ENCODE data around the gene EPS15.

Gene EPS15

GRCh38 chr1:51499694-51500093 lies 19.4 kb downstream of the EPS15 start:
- intact Hi-C loops (cut with DNase I; ENCODE audit: low total_unique reads), result no loop called here
- Histone ChIP-seq H3K36me3 (peaks cover 4 to 7% (median 4%) of the 10 kb centered on the region in 3 donors), H3K27me3 (no peaks in the 10 kb centered on the region), H3K4me1 (peaks cover 1 to 33% (median 7%) of the 10 kb centered on the region in 4 donors), H3K9me3 (no peaks in the 10 kb centered on the region), H3K4me3 (no peak overlapping the region), H3K27ac (no peak overlapping the region)
- no peak for TF ChIP-seq CTCF (IDR thresholded peaks at IDR 0.05)
- no peak for DNase-seq

GRCh38 chr1:51498924-51499323 lies 20.1 kb downstream of the EPS15 start:
- intact Hi-C loops (cut with DNase I; ENCODE audit: low total_unique reads), result no loop called here
- Histone ChIP-seq H3K4me1 (peaks cover 3 to 40% (median 14%) of the 10 kb centered on the region in 4 donors), H3K9me3 (no peaks in the 10 kb centered on the region), H3K36me3 (peaks cover 1 to 7% (median 4%) of the 10 kb centered on the region in 3 donors), H3K27ac (no peak overlapping the region), H3K4me3 (no peak overlapping the region), H3K27me3 (no peaks in the 10 kb centered on the region)
- no peak for DNase-seq
- no peak for TF ChIP-seq CTCF (IDR thresholded peaks at IDR 0.05)

GRCh38 chr1:51497340-51497739 lies 21.7 kb downstream of the EPS15 start:
- Histone ChIP-seq H3K36me3 (no peaks in the 10 kb centered on the region), H3K27ac (no peak overlapping the region), H3K4me1 (peaks cover 3 to 45% (median 18%) of the 10 kb centered on the region in 4 donors), H3K9me3 (no peaks in the 10 kb centered on the region), H3K4me3 (no peak overlapping the region), H3K27me3 (no peaks in the 10 kb centered on the region)
- TF ChIP-seq CTCF (IDR thresholded peaks at IDR 0.05), result no peak
- DNase-seq, result no peak
- intact Hi-C loops (cut with DNase I; ENCODE audit: low total_unique reads), result no loop called here

- DNase-seq, result no peak
- Histone ChIP-seq H3K4me1 (peaks cover 3 to 56% (median 27%) of the 10 kb centered on the region in 4 donors), H3K27ac (peak overlapping the region in 1 of 2 donors; percentile 44), H3K27me3 (no peaks in the 10 kb centered on the region), H3K36me3 (no peaks in the 10 kb centered on the region), H3K4me3 (no peak overlapping the region), H3K9me3 (no peaks in the 10 kb centered on the region)
- no peak for TF ChIP-seq CTCF (IDR thresholded peaks at IDR 0.05)
- intact Hi-C loops (cut with DNase I; ENCODE audit: low total_unique reads), result no loop called here
These were observed 24.8 kb downstream of the EPS15 start for GRCh38 chr1:51494138-51494830.

GRCh38 chr1:51491166-51491981 lies 27.7 kb downstream of the EPS15 start:
- no peaks in the 10 kb centered on the region for H3K36me3 ChIP-seq
- peaks cover 3 to 81% (median 30%) of the 10 kb centered on the region in 4 donors for H3K4me1 ChIP-seq
- TF ChIP-seq CTCF (IDR thresholded peaks at IDR 0.05), result no peak
- no peak overlapping the region for H3K4me3 ChIP-seq
- no peaks in the 10 kb centered on the region for H3K9me3 ChIP-seq
- peak overlapping the region in 1 of 2 donors; percentile 13 for H3K27ac ChIP-seq
- intact Hi-C loops (cut with DNase I; ENCODE audit: low total_unique reads), result no loop called here
- H3K27me3 ChIP-seq, result no peaks in the 10 kb centered on the region
- DNase-seq, result no peak
